Measurements from ENCODE around the gene AGA.

GRCh38 chr4:177451108-177451500 is 8.9 kb upstream of the AGA start:
- TF ChIP-seq CTCF (IDR thresholded peaks at IDR 0.05) = no peak
- no peak for TF ChIP-seq EZH2 (IDR thresholded peaks at IDR 0.05; ENCODE audit: borderline replicate concordance, insufficient read depth, low read depth, low read length, poor library complexity, severe bottlenecking)

All from B cell (primary cell).